Esophagus muscularis mucosa (tissue), 4 donors: ENCODE measurements around the gene CSAG1.

Experiments
- EP300 ChIP-seq: sonication (generic); formaldehyde crosslinking; IDR thresholded peaks from one replicate; pipeline ENCODE4 v1.6.1; 2017; ENCODE audit warnings: antibody characterized with exemption
- POLR2A ChIP-seq: fragments of 450-650 bp; IDR thresholded peaks from one replicate; pipeline ENCODE4 v1.6.1; 2017; ENCODE audit warnings: antibody characterized with exemption, moderate library complexity, mild to moderate bottlenecking, low read depth
- POLR2AphosphoS5 ChIP-seq, 2 donors: sonication (generic); formaldehyde crosslinking; IDR thresholded peaks; one replicate each; pipeline ENCODE4 v1.6.1; 2017; ENCODE audit warnings: antibody characterized with exemption in 2 of 2
- TF ChIP-seq, protein P1 (sequence below), 3 experiments: fragments of 200-600 bp in 2 of 3; fragments of 450-650 bp in 1 of 3; sonication (generic) in 2 of 3; IDR thresholded peaks; one replicate each; pipeline ENCODE4 v1.5.1; 2017 to 2019; ENCODE audit warnings: antibody characterized with exemption in 3 of 3, mild to moderate bottlenecking in 2 of 3, moderate library complexity in 1 of 3

GRCh38 chrX:152735860-152736511 lies 2.5 kb upstream of the CSAG1 start:
- TF ChIP-seq POLR2A (no peak), POLR2AphosphoS5 (IDR thresholded peaks at IDR 0.05) (no peak), EP300 (no peak)
- TF ChIP-seq, protein P1, sequence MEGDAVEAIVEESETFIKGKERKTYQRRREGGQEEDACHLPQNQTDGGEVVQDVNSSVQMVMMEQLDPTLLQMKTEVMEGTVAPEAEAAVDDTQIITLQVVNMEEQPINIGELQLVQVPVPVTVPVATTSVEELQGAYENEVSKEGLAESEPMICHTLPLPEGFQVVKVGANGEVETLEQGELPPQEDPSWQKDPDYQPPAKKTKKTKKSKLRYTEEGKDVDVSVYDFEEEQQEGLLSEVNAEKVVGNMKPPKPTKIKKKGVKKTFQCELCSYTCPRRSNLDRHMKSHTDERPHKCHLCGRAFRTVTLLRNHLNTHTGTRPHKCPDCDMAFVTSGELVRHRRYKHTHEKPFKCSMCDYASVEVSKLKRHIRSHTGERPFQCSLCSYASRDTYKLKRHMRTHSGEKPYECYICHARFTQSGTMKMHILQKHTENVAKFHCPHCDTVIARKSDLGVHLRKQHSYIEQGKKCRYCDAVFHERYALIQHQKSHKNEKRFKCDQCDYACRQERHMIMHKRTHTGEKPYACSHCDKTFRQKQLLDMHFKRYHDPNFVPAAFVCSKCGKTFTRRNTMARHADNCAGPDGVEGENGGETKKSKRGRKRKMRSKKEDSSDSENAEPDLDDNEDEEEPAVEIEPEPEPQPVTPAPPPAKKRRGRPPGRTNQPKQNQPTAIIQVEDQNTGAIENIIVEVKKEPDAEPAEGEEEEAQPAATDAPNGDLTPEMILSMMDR (IDR thresholded peaks at IDR 0.05): no peak
